Neural progenitor cell (in vitro differentiated cells): ENCODE data around the gene STAG3.

Experiments
- EZH2 ChIP-seq: fragments of 200-600 bp; sonication (generic); IDR thresholded peaks from 2 replicates; pipeline ENCODE4 v1.6.1; 2017; ENCODE audit warnings: antibody characterized with exemption, mild to moderate bottlenecking, moderate library complexity
- TF ChIP-seq, protein P1 (sequence below): fragments of 200-600 bp; sonication (generic); IDR thresholded peaks from 2 replicates; pipeline ENCODE4 v1.5.1; 2017; ENCODE audit warnings: antibody characterized with exemption, mild to moderate bottlenecking

DNA sequence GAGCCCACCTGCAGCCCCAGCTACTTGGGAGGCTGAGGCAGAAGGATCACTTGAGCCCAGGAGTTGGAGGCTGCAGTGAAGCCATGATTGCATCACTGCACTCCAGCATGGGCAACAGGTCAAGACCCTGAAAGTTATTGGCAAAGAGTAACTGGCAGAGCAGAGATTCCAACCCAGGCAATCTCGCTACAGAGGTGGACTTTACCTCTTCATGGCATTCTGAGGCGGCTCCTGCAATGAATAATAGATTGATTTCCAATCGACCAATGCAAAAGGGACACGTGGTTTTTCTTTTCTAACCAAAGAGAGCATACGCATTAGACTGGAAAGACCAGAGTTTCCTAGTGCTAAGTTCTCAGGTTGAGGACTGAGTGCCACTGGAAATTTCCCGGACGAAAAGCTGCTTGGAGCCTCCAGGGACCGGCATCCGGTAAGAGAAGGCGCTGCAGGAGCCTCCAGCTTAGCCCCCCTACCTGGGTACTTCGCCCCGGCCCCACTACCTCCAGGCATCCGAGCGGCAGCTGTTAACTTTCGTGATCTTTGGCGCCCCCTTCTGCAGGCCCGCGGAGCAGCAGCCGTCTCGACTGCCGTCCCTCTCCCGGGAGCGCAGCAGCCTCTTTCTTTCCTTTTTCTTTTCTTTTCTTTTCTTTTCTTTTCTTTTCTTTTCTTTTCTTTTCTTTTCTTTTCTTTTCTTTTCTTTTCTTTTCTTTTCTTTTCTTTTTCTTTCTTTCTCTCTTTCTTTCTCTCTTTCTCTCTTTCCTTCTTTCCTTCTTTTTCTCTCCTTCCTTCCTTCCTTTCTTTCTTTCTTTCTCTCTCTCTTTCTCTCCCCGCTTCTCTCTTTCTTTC is 46.9 kb upstream of the STAG3 start:
- TF ChIP-seq, protein P1, sequence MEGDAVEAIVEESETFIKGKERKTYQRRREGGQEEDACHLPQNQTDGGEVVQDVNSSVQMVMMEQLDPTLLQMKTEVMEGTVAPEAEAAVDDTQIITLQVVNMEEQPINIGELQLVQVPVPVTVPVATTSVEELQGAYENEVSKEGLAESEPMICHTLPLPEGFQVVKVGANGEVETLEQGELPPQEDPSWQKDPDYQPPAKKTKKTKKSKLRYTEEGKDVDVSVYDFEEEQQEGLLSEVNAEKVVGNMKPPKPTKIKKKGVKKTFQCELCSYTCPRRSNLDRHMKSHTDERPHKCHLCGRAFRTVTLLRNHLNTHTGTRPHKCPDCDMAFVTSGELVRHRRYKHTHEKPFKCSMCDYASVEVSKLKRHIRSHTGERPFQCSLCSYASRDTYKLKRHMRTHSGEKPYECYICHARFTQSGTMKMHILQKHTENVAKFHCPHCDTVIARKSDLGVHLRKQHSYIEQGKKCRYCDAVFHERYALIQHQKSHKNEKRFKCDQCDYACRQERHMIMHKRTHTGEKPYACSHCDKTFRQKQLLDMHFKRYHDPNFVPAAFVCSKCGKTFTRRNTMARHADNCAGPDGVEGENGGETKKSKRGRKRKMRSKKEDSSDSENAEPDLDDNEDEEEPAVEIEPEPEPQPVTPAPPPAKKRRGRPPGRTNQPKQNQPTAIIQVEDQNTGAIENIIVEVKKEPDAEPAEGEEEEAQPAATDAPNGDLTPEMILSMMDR = peak; percentile 84
- TF ChIP-seq EZH2 = peak; percentile 31
